AG09319 (cell line): Measurements from ENCODE around the gene PRG3.
"Not testable (repeated sequence)": the region's sequence is repeated elsewhere in the genome, so short reads cannot be mapped to it uniquely, and the experiment has no call there.

Source experiments
- DNase-seq: peaks from one replicate; pipeline ENCODE4 v3.0.0-alpha.2; 2010; ENCODE audit warnings: low read depth; ENCODE audit errors: extremely low read depth
- TF ChIP-seq, protein P1 (sequence below): IDR thresholded peaks from 2 replicates; pipeline ENCODE4 v1.5.1; 2011; ENCODE audit warnings: low read depth, mild to moderate bottlenecking, inconsistent platforms, low read length, moderate library complexity

Gene PRG3

DNA sequence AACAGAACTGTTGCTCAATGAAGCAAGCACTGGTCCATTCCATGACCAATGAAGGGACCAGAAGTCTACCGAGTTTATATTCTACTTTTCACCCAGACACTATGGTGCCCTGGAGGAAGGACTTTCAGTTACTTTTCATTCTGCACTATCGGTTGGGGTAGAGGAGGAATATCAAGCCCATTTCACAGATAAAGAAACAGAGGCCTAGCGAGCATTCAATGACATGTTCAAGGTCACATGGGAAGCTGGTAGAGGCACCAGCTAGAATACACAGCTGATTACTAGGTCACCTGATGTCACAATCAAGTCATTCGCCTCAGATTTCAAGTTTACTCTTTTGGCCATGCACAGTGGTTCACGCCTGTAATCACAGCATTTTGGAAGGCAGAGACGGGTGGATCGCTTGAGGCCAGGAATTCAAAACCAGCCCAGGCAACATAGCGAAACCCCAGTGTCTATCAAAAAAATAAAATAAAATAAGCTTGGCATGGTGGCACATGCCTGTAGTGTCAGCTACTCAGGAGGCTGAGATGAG lies 27.1 kb upstream of the PRG3 start:
- TF ChIP-seq, protein P1, sequence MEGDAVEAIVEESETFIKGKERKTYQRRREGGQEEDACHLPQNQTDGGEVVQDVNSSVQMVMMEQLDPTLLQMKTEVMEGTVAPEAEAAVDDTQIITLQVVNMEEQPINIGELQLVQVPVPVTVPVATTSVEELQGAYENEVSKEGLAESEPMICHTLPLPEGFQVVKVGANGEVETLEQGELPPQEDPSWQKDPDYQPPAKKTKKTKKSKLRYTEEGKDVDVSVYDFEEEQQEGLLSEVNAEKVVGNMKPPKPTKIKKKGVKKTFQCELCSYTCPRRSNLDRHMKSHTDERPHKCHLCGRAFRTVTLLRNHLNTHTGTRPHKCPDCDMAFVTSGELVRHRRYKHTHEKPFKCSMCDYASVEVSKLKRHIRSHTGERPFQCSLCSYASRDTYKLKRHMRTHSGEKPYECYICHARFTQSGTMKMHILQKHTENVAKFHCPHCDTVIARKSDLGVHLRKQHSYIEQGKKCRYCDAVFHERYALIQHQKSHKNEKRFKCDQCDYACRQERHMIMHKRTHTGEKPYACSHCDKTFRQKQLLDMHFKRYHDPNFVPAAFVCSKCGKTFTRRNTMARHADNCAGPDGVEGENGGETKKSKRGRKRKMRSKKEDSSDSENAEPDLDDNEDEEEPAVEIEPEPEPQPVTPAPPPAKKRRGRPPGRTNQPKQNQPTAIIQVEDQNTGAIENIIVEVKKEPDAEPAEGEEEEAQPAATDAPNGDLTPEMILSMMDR, result no peak
- DNase-seq, result no peak

DNA sequence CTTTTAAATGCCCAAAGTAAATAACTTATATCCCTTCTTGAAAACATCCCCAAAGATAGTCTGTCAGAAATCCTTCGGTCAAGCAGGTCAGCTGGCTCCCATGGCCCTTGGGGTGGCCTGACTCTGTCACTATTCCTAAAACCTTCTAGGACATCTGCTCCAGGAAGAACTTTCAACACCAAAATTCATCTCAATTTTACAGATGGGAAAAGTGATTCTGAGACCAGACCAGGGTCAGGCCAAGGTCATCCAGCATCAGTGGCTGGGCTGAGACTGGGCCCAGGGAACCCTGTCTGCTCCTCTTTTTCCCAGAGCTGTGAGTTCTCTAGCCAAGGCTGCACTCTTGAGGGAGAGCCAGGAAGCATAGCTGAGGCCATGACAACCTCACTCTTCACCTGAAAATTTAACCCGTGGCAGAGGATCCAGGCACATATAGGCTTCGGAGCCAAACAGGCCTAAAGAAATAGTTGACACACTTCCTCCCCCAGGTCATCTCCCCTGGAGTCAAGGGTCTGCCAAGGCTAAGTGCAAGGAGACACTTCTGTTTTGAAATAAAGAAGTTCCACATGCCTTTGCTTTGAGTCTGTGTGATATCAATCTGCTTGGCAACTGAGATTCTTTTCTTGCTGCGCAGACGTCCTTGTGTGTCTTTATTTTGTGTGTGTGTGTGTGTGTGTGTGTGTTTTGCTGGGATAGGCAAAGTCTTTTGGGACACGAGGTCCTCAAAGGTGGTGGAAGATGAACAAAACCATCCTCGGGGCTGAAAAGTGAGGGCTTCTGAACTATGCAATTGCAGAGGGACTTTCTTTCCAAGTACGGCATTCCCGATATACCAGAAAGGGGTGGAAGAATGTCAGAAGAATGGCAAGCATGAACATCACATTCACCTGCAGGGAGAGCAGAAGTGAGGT lies 26.3 kb upstream of the PRG3 start:
- no peak for DNase-seq
- TF ChIP-seq, protein P1, result no peak

DNA sequence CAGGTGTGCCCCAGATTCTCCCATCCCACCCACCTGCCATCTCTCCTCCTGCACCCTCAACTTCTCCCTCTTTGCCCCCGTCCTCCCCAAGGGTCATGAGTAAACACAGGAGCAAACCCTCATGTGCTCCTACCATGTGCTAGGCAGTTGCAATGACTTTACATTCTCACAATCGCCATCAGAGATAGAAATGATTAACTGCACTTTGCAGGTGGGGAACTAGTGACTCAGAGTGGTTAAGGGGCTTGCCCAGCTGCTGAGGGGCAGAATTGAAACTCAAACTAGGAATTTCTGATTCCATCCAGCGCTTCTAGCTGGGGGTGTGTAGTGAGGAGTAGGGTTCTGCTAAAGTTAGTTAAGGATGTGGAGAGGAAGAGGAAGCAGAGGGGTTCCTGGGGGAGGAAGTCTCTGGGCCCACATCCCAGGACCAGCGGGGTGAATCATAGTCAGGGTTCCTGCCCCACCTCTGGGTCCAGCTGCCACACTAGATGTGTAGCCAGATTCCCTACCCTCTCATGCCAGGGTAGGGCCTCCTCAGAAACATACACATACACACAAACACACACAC lies 25.5 kb upstream of the PRG3 start:
- no peak for DNase-seq
- TF ChIP-seq, protein P1, result no peak

DNA sequence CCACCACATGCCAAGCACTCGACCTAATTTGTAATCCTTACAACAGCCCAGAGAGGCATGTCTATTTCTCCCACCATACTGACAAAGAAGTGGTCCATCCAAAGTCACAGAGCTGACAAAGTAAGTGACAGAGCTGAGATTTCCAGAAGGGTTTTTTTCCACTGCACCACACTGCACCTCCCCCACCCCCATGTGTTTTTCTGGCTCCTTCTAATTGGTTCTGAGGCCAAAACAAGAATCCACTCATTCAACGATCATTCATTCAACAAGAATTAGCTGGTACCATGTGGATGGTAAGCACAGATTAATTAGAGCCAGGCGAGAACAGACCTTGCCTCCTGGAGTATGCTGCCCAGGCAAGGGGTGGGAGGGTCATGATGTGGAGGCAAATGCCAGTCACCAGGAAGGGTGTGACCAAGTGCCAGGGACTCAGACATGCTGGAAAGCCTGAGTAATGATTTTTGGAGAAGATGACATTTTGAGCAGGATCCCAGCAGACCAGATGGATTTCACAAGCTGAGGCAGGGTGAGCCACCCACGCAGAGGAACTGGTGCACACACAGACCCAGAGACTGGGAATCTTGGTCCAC lies 24.4 kb upstream of the PRG3 start:
- DNase-seq, result no peak
- TF ChIP-seq, protein P1, result no peak

DNA sequence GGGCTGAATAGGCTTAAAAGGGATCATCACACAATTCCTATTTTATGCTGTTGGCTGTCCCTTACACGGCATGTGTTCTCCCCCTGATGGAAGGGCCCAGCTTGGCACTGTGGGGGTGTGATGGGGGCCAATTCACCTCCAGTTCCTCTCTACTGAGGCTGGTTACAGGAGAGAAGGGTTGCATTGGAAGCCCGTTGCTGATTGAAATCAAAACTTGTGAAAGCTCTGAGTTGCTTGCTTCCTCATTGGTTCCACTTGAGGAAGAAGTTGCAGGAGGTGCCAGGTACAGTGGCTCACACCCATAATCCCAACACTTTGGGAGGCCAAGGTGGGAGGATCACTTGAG lies 22.8 kb upstream of the PRG3 start:
- no peak for DNase-seq
- TF ChIP-seq, protein P1, result no peak

DNA sequence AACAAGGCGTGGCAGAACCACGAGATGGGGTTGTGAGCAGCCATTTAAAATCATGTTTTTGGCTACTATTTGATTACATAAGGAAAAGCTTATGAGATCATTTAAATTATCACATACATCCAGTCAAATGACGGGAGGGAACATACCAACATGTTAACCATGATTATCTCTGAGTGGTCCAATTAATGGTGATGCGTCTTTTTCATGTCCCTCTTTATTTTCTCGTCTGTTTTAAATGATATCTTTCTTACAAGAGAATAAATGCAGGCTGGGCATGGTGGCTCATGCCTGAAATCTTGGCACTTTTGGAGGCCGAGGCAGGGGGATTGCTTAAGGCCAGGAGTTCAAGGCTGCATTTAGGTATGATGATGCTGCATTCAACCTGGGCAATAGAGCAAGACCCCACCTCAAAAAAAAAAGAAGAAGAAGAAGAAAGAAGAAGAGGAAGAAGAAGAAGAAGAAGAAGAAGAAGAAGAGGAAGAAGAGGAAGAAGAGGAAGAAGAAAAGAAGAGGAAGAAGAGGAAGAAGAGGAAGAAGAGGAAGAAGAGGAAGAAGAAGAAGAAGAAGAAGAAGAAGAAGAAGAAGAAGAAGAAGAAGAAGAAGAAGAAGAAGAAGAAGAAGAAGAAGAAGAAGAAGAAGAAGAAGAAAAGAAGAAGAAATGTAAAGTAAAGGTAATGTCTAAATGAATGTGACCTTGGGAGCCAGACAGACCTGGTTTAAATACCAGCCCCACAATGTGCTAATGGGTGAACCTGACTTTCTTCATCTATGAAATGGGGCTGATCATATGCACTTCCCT lies 22.3 kb upstream of the PRG3 start:
- DNase-seq, result not testable (repeated sequence)

DNA sequence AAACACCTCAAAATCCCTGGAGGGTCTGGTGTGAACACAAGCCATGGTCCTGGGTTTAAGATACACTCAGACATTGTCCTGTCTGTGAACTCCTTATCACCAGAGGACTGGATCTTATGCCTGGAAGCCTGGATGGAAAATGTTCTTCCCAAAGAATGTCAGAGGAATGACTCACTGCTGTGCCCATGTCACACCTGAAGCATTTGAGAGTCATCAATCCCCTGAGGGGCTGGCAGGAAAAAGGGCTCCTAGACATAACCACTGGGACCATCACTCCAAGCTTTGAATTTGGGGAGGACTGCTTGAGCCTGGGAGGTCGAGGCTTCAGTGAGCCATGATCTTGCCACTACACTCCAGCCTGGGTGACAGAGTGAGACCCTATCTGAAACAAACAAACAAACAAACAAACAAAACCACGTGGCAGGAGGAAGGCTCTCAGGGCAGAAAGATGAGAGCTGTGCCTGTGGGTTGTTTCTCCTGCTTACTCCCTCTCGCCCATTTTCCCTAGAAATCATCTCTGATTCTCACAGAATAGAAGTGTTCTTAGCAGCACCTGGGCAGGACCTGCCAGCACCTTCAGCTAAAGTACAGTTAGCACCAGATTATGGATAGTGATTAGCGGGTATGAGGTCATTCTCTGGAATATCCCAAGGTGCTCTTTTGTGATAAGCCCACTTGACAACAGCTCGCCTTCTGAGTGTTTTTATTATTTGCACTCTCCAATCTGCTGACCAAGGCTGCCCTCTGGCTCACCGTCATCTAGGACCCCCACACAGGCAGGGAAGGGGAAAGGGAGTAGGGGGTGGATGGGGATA lies 21.4 kb upstream of the PRG3 start:
- TF ChIP-seq, protein P1, result no peak
- no peak for DNase-seq
